ENCODE measurements around the gene HMCES.

HMCES gene

GRCh38 chr3:129278439-129278965 lies at the start of gene HMCES:
Gene HMCES, plus strand, starts transcription at chr3:129278870. Its CDS starts 863 bp downstream, at chr3:129279733.
- TF ChIP-seq EGR1 (IDR thresholded peaks at IDR 0.05) (peak; percentile 54; the same call in 1 of the 2 replicates), REST (IDR thresholded peaks at IDR 0.05; ENCODE audit: low read depth) (no peak), TCF12 (IDR thresholded peaks at IDR 0.05; ENCODE audit: low read depth) (0 out of 2 replicates have a peak, but pooled peaks have one; percentile 30), TEAD4 (IDR thresholded peaks at IDR 0.05) (peak; percentile 31; the same call in 1 of the 2 replicates), CREB1 (IDR thresholded peaks at IDR 0.05; ENCODE audit: low read depth) (no peak), TAF1 (IDR thresholded peaks at IDR 0.05; ENCODE audit: low read depth) (no peak; the same call in none of the 2 replicates), RAD21 (IDR thresholded peaks at IDR 0.05; ENCODE audit: low read depth) (no peak), MAX (IDR thresholded peaks at IDR 0.05) (peak; percentile 80), YY1 (IDR thresholded peaks at IDR 0.05; ENCODE audit: low read depth) (peak; percentile 12; the same call in 1 of the 2 replicates)

- TF ChIP-seq MAX (IDR thresholded peaks at IDR 0.05) (no peak), EP300 (IDR thresholded peaks at IDR 0.05; ENCODE audit: borderline replicate concordance) (no peak), RAD21 (IDR thresholded peaks at IDR 0.05; ENCODE audit: low read depth) (no peak)
These were observed 49.6 kb upstream of the HMCES start for GRCh38 chr3:129228891-129229585.

GRCh38 chr3:129230311-129231019 lies 48.2 kb upstream of the HMCES start:
- TF ChIP-seq REST (IDR thresholded peaks at IDR 0.05; ENCODE audit: low read depth) (no peak), FOXM1 (IDR thresholded peaks at IDR 0.05; ENCODE audit: borderline replicate concordance, low read depth) (no peak), CEBPB (IDR thresholded peaks at IDR 0.05) (no peak), USF1 (IDR thresholded peaks at IDR 0.05) (no peak), TCF12 (IDR thresholded peaks at IDR 0.05; ENCODE audit: low read depth) (no peak), EGR1 (IDR thresholded peaks at IDR 0.05) (no peak), TAF1 (IDR thresholded peaks at IDR 0.05; ENCODE audit: low read depth) (no peak)

- TF ChIP-seq EP300 (IDR thresholded peaks at IDR 0.05; ENCODE audit: borderline replicate concordance) (no peak), NFIC (IDR thresholded peaks at IDR 0.05) (no peak), MAX (IDR thresholded peaks at IDR 0.05) (no peak), REST (IDR thresholded peaks at IDR 0.05; ENCODE audit: low read depth) (no peak), USF1 (IDR thresholded peaks at IDR 0.05) (no peak), CREB1 (IDR thresholded peaks at IDR 0.05; ENCODE audit: low read depth) (no peak), TCF12 (IDR thresholded peaks at IDR 0.05; ENCODE audit: low read depth) (no peak), CEBPB (IDR thresholded peaks at IDR 0.05) (no peak), EGR1 (IDR thresholded peaks at IDR 0.05) (no peak), TAF1 (IDR thresholded peaks at IDR 0.05; ENCODE audit: low read depth) (no peak), FOXM1 (IDR thresholded peaks at IDR 0.05; ENCODE audit: borderline replicate concordance, low read depth) (no peak), YY1 (IDR thresholded peaks at IDR 0.05; ENCODE audit: low read depth) (no peak), TEAD4 (IDR thresholded peaks at IDR 0.05) (no peak), RAD21 (IDR thresholded peaks at IDR 0.05; ENCODE audit: low read depth) (no peak), ZBTB7A (IDR thresholded peaks at IDR 0.05; ENCODE audit: low read depth) (no peak)
These were observed 47.1 kb upstream of the HMCES start for GRCh38 chr3:129231331-129232119.

Data from Ishikawa (cell line).